Prostate gland (tissue), 2 donors: Measurements from ENCODE around the gene ANKMY2.
"Not testable (repeated sequence)": the region's sequence is repeated elsewhere in the genome, so short reads cannot be mapped to it uniquely, and the experiment has no call there.

ENCODE experiments used
- CTCF ChIP-seq, 4 experiments: fragments of 200-600 bp in 2 of 4; fragments of 450-650 bp in 2 of 4; sonication (generic) in 2 of 4; IDR thresholded peaks; 1 replicate in 3 of 4; 2 replicates in 1 of 4; pipeline ENCODE4 v1.5.1; 2016 to 2019; ENCODE audit warnings: antibody characterized with exemption in 4 of 4, mild to moderate bottlenecking in 2 of 4, moderate library complexity in 2 of 4
- POLR2AphosphoS5 ChIP-seq: sonication (generic); formaldehyde crosslinking; IDR thresholded peaks from one replicate; pipeline ENCODE4 v1.6.1; 2017; ENCODE audit warnings: antibody characterized with exemption

DNA sequence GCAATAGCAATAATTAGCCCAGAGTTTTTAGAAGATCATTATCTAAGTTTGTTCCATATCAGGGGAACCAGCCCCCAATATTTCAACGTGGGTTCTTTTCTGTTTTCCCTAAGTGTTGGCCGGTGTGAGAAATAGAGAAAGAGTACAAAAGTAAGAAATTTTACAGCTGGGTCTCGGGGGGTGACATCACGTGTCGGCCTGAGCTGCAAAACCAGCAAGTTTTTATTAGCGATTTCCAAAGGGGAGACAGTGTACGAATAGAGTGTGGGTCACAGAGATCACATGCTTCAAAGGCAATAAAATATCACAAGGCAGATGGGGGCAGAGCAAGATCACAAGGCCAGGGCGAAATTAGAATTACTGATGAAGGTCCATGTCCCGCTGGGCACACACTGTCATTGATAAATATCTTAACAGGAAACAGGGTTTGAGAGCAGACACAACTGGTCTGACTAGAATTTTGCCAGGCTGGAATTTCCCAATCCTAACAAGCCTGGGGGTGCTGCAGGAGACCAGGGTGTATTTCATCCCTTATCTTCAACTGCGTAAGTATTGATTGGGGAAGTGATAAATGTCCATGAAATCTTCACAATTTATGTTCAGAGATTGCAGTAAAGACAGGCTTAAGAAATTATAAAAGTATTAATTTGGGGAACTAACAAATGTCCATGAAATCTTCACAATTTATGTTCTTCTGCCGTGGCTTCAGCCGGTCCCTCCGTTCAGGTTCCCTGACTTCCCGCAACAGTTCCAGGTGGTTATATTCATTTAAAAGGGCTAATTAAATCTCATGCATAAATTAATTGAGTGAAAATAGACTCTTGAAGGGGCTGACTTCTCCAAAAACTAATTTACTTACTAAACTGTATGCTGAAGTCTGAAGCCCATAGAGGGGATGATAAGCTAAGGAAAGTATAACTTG is 33.4 kb upstream of the ANKMY2 start:
- not testable (repeated sequence) for TF ChIP-seq CTCF (IDR thresholded peaks at IDR 0.05); POLR2AphosphoS5
